DMS114 treated with DMSO at 0.1 percent for 48 hours (cell line): ENCODE measurements around the gene TTC28.

ENCODE experiments used
- DNase-seq: peaks from one replicate; lab custom pipeline; 2025; ENCODE audit not compliant: unreplicated experiment; lab: John Stamatoyannopoulos, UW

TTC28 gene

DNA sequence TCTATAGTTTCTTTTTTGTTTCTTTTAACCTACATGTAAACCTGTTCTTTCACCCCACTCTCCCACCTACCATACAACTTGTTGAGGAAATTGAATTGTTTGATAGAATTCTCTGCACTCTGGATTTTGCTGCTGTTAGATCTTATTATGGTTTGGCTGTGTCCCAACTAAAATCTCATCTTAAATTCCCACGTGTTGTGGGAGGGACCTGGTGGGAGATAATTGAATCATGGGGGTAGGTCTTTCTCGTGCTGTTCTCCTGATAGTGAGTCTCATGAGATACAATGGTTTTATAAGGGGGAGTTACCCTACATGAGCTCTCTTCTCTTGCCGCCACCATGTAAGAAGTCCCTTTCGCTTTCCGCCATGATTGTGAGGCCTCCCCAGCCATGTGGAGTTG, 745.6 kb downstream of the TTC28 start:
- DNase-seq: no peak

DNA sequence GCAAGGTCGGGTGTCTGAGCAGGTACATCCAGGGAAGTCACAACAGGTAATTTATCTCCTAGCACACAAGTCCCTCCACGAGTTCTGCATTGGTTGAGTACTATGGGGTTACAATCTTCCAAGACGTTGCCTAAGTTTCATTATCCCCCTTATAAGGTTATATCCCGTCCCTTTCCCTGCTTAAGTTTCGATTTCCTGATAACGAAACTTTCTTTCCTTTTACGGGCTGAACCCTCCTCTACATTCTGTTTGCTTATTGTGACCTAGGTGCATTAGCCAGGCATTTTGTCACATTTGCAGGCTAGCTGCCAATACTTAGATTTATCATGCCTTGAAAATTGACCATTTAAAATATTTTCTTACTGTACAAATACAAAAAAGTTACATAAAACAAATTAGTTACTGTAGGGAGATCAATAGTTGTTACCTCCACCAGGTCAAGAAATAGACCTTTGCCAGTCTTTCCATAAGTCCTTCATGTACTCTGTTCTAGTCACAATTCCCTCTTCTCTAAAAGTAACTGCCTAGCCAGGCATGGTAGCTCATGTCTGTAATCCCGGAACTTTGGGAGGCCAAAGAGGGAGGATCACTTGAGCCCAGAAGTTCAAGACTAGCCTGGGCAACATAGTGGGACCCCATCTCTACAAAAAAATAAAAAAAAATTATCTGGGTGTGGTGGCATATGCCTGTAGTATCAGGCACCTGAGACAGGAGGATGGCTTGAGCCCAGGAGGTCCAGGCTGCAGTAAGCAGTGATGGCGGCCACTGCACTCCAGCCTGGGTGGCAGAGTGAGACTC, 746.3 kb downstream of the TTC28 start:
- no peak for DNase-seq

DNA sequence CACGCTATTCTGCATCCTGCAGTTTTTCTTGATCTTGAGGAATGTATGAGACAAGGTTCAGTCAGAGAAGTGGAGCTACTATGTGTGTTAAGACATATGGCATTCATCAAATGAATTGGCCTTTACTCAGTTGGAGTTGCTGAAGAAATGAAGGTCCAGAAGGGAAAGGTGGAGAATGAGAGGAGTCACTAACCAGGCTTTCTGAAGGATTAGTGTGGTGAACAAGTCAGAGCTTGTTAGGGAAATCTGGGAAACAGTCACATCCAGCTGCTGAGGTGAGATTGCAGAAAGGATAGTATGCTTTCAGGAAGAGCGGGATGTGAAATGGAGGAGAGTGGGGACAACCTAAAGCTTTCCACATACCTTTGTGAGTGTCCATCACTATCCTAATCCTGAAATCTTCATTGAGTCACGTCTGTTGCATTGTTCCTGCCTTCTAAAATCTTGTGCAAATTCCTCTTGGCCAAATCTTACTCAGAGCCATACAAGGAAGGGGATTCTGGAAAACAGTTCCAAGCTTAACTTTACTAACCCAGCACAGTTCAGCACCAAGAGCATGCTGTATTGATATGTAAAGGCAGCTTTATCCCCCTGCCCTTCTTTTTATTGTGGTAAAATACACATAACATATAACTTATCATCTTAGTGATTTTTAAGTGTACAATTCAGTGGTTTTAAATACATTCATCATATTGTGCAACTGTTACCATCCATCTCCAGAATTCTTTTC, 749.1 kb downstream of the TTC28 start:
- DNase-seq: no peak
